HG03064 (cell line): ENCODE measurements around the gene EVI5L.
"Not testable (repeated sequence)": the region's sequence is repeated elsewhere in the genome, so short reads cannot be mapped to it uniquely, and the experiment has no call there.

Experiments
- ATAC-seq: cut with Tn5 transposase; IDR thresholded peaks from one replicate; pipeline ENCODE4 v1.9.1; 2021; ENCODE audit warnings: low read depth; ENCODE audit not compliant: unreplicated experiment

Gene EVI5L

DNA sequence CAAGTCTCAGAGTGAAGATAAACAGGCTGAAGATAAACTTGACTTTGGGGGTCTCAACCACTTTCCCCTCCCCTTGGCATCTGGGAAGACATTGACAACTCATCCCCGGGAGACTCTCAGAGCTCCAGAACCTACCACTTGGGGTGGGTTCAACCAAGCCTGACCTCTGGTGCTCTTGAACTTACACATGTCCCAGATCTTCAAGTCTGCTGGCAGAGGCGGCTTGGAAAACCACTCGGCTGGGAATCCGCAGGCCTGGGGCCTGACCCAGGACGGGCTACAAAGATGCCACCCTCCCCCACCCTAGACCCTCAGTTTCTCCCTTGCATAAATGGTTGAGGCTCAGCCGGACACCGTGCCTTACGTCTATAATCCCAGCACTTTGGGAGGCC lies 58.8 kb downstream of the EVI5L start:
- ATAC-seq: no peak

DNA sequence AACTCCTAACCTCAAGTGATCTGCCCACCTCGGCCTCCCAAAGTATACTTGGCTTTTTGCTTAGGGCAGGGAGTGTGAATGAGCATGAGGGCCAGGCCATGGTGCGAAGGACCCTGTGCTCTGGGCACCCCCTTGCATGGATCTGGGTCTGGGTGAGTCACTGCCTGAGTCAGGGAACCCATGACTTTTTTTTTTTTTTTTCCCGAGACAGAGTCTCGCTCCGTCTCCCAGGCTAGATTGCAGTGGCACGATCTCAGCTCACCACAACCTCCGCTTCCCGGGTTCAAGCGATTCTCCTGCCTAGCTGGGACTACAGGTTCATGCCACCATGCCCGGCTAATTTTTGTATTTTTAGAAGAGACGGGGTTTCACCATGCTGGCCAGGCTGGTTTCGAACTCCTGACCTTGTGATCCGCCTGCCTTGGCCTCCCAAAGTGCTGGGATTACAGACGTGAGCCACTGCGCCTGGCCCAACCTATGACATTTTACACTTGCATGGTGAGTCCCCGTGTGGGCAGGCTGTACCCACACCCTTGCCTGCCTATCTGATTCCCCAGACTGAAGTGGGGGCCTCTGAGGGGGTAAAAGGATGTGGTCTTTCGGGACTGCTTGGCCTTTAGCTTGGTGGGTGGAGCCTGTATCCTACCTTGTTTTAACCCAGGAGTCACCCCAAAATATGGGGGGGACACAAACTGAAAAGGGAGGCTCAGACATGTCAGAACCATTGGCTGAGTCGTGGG lies 63.5 kb downstream of the EVI5L start:
- not testable (repeated sequence) for ATAC-seq

DNA sequence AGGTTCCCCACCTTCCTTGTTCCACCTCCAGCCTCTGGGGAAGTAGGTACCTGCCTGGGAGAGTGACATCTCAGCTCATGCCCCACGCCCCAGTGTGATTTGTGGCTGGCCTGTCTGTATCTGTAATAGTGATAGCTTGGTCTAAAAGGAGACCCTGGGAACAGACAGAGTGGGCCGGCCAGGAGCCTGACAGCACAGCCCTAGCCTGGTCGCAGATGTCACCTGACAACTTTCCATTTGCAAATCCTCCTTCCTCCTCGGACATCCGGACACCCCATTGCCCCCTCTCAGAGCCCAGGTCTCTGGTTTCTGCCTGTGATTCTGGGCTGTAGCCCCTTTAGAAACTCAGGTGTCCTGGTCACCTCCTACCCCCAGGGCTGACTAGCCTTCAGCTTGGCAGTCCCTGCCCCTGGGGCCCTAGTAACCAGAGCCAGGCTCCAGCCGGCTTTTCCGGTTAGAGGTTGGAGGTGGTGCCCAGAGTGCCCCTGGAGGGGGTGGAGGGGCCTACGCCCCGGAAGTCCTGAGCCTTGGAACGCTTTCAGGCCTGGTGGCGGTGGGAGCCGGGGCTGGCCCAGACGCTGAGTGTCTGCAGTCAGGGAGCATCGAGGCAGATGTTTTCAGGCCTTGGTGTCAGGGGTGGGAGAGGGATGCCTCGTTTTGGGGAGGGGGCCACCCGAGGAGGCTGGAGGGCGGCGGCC lies 64.7 kb downstream of the EVI5L start:
- no peak for ATAC-seq

DNA sequence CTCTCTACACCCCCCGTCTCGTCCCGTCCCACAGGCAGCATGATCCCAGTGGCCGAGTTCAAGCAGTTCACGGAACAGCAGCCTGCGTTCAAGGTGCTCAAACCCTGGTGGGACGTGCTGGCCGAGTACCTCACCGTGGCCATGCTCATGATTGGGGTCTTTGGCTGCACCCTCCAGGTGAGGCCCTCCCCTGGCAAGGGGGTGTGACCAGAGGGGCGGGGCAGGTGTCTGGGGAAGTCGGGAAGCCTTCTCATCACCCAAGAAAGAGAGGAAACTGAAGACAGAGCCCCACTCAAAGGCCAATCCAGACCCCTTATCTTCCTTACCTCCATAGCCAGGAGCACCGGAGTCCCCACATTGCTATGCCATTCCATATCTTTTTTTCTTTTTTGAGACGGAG lies 65.5 kb downstream of the EVI5L start:
- no peak for ATAC-seq

DNA sequence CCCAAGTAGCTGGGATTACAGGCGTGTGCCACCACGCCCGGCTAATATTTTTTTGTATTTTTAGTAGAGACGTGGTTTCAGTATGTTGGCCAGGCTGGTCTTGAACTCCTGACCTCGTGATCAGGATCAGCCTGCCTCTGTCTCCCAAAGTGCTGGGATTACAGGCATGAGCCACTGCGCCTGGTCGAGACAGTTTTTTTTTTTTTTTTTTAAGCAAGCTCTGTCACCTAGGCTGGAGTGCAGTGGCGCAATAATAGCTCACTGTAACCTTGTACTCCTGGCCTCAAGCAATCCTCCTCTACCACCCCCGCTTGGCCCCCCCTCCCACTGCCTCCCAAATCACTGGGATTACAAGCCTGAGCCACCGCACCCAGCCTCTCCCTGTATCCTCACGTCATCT lies 67.3 kb downstream of the EVI5L start:
- no peak for ATAC-seq

DNA sequence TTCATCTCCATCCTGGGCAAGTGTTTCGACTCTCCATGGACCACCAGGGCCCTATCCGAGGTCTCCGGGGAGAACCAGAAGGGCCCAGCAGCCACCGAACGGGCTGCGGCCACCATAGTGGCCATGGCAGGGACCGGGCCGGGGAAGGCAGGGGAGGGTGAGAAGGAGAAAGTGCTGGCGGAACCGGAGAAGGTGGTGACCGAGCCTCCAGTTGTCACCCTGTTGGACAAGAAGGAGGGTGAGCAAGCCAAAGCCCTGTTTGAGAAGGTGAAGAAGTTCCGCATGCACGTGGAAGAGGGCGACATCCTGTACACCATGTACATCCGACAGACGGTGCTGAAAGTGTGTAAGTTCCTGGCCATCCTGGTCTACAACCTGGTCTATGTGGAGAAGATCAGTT lies 68.9 kb downstream of the EVI5L start:
- no peak for ATAC-seq

DNA sequence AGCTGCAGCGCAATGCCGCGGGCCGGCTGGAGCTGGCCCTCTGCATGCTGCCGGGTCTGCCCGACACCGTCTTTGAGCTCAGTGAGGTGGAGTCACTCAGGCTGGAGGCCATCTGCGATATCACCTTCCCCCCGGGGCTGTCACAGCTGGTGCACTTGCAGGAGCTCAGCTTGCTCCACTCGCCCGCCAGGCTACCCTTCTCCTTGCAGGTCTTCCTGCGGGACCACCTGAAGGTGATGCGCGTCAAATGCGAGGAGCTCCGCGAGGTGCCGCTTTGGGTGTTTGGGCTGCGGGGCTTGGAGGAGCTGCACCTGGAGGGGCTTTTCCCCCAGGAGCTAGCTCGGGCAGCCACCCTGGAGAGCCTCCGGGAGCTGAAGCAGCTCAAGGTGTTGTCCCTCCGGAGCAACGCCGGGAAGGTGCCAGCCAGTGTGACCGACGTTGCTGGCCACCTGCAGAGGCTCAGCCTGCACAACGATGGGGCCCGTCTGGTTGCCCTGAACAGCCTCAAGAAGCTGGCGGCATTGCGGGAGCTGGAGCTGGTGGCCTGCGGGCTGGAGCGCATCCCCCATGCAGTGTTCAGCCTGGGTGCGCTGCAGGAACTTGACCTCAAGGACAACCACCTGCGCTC lies 69.8 kb downstream of the EVI5L start:
- ATAC-seq: no peak

DNA sequence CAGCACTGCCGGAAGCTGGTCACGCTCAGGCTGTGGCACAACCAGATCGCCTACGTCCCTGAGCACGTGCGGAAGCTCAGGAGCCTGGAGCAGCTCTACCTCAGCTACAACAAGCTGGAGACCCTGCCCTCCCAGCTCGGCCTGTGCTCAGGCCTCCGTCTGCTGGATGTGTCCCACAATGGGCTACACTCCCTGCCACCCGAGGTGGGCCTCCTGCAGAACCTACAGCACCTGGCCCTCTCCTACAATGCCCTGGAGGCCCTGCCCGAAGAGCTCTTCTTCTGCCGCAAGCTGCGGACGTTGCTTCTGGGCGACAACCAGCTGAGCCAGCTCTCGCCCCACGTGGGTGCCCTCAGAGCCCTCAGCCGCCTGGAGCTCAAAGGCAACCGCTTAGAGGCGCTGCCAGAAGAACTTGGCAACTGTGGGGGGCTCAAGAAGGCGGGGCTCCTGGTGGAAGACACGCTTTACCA lies 70.4 kb downstream of the EVI5L start:
- ATAC-seq: no peak

DNA sequence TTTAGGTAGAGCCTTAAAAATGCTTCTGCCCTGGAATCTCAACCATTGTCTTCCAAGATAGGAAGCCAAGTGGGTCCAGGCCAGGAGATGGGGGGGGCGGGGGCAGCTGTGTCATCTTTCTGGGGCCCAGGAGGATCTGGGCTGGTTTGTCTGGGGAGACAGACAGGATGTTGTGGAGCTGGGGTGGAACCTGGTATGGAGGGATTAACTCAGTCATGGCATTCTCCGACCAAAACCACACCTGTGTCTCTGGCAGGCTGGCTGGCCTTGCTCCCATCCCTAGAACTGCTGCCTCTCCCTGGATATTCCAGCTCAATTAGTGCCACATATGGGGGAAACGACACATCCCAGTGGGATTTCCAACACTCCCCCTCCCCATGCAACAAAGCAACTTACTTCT lies 70.9 kb downstream of the EVI5L start:
- ATAC-seq: no peak

DNA sequence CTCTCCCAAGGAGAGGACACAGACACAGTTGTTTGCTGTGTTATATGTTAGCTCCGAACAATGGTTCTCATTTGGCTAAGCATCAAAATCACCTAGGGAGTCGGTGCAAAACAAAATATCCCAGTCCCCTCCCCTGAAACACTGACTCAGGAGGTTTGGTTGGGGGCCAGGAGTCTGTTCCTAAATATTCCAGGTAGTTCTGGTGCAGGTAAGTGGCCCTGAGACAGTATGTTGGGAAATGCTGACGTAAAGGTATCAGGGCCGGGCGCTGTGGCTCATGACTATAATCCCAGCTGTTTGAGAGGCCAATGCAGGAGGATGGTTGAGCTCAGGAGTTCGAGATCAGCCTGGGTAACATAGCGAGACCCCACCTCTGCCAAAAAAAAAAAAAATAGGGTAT lies 71.3 kb downstream of the EVI5L start:
- ATAC-seq: no peak

DNA sequence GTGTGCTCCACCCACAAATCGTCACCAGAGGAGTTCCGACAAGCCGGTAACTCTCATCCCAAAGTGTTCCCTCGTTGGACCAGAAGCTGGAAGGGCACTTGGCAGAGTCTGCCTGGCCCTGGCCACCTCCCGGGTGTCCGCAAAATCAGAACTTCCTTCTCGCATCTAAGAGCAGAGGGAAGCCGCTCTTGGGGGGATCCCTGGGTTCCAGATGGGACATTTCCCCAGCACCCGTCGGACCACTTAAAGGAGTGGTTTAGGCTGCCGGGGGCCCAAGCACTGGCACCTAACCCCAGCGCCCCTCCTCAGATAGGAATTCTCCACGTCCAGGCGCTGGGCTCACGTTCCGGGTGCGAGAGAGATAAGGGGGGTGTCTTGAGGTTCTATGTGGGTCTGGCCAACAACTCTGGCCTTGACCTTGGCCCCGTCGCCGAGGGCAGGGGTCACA lies 72.8 kb downstream of the EVI5L start:
- no peak for ATAC-seq

DNA sequence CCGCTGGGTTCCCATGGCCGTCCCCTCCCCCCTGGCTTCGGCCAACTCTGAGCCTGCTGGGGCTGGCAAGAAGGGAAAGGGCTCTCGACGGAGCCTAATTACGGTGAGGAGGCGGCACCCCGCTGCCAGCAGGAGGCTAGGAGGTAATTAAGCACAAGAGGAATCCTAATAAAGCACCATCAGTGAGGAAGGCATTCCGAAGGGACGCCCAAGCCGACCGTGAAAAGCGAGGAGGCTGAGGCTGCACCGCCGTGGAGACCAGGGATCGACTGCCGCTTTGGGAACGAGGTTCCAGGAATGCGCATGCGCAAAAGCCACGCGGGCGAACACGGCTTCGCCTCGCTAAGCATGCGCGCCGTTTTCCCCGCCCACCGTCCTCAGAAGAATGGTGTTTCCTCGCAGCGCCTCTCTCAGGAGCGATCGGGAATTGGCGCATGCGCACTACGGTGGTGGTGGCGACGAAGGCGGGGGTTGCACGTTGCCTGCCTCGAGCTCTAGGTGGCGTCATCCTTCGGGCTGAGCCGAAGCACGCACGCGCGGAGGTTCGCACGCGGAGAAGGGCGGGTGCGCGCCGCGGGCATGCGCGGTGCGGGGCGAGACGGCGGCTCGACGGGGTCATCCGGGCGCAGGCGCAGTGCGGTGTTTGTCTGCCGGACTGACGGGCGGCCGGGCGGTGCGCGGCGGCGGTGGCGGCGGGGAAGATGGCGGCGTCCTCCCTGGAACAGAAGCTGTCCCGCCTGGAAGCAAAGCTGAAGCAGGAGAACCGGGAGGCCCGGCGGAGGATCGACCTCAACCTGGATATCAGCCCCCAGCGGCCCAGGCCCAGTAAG lies 73.4 kb downstream of the EVI5L start, which contains the start of gene MAP2K7:
Gene MAP2K7 (plus strand): TSS at position 634 of the 830 bp plus-strand sequence. CDS start 68 bp downstream, at position 702.
- peak; percentile 65 for ATAC-seq

DNA sequence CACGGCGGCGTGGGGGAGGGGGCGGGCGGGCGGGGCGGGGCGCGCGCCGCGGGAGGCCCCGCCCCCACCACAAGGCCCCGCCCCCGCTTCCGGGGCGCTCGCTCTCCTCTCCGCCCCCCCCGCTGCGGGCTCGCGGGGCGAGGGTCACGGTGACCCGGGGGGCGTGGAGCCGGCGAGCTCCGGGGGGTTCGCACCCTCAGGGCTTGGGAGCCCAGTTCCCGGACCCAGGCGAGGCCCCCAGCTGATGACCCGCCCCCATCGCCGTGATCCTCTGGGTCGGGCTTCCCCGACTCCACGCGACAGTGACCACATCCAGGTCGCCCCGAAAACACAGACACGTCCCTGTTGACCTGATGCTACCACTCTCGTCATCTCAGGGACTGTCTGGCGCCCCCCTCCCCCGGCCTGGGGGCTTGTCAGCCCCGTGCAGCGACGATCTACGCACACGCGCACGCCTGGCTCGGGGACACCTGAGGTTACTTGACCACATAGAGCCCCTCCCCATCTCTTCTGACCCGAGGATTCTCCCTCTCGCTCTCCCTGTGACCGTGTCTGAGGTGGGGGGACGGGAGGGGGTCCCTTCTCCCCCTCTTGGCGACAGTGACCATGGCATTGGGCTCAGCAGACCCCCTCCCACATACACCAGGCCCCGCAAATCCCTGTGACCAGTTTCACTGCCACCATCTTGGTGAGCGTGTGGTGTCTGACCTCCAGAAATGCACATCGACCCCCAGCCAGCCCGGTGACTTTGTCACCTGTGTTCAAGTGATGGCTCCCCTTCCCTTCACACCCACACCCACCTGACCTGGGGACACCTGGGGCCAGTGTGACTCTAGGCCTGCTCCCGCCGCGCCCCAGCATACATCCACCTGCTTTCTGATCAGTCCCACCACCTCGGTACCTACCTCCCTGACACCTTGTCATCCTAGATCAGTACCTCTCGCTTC lies 74.3 kb downstream of the EVI5L start:
- ATAC-seq: peak; percentile 25

DNA sequence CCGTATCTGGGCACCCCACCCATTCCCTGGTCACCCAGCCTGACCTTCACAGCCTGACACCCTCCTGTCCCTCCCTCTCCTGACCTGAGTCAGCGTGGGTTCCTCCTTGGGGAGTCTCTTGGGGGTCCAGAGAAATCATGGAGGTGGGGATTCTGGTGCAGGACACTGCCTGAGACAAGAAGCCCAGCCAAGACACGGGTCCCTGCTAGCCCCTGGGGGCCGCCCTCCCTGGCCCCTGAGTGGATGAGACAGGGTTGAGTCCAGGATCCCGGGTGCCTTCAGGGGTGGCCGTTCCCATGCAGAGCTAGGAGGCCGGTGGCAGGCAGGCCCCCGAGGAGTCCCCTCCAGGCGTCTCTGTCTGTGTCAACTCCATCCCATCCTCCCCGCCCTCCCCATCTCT lies 75.2 kb downstream of the EVI5L start:
- ATAC-seq: no peak

DNA sequence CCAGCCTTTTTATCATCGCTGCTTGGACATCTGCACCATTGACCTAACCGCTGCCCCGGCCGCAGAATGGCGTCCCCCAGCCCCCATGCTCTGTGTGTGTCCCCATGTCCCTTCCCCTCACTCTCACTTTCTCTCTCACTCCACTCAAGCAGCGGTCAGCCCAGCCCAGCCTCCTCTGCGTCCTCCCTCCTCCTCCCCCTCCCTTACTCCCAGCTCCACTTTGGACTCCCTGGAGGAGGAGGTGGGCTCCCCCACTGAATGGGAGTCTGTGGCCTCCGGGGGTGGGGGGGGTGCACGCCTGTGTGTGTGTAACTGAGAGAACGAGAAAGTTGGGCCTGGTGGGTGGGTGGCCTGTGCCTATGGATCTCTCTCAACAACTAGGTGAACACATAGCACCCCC lies 75.8 kb downstream of the EVI5L start:
- no peak for ATAC-seq

DNA sequence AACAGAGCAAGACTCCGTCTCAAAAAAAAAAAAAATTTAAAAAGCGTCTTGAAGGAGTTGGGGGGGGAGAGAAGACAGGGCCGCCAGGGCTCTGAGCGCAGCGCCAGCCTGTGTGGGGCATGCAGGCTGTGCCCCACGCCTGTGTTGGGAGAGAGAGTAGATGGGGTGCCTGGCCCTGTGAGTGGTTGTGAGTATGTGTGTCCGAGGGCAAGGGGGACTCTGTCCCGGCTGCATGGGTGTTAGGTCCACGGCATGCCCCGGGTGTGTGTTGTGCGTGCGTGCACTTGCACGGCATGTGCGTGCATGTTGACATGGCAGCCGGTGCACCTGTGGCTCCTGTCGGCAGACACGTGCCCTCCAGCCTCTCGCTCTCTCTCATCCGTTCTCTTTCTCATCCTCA lies 77.1 kb downstream of the EVI5L start:
- ATAC-seq: no peak

DNA sequence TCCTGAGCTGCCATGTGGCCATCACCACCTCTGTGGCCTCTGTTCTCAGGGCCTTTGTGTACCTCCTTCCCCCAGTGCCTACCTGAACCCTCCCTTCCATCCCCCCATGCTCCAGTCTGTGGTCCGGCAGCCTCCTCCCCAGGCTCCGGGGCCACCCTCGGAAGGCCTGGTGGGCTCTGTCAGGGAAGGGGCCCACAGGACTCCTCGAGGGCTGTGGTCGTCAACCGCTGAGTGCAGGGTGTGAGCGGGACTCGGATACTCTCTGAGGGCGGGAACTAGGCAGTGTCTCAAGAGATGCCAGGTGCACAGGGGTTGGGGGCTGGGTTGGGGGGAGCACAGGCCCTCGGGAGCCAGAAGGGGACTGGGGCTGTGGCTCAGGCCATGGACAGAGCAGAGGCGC lies 77.5 kb downstream of the EVI5L start:
- ATAC-seq: no peak

DNA sequence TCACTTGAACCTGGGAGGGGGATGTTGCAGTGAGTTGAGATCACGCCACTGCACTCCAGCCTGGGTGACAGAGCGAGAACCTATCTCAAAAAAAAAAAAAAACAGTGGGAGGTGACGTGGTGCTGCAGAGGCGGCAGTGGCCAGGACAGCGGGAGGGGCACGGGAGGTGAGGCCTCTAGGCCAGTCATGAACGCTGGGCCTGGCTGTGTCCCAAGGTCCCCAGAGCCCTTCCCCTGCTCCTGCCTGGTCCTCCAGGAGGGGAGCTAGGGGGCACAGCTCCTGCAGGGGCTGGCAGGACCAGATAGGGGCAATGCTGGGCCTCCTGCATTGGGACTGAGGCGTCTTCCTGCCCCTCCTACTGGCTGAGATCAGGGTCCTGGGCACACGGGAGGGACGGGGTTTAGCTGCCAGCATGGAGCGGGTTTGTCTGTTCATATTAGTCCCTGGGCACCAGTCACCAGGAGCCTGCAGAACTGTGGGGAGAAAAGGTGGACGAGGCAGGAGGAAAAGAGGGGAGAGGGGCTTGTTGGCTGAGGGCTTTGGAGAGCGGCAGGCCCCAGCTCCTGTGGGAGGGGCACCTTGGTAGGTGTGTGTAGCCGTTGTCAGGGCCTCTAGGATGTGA lies 78.2 kb downstream of the EVI5L start:
- no peak for ATAC-seq
